Smooth muscle cell (in vitro differentiated cells): ENCODE data around the gene GTF2IRD1. TPM values are rescaled to one million over a fixed set of nuclear protein-coding genes. Genes with fewer than 3 reads are reported as not detected.

Experiments
- DNase-seq: peaks from one replicate; lab custom pipeline; 2025; ENCODE audit not compliant: unreplicated experiment; lab: John Stamatoyannopoulos, UW
- H2AFZ ChIP-seq: fragments of 200-600 bp; sonication (generic); 2 replicates; pipeline ENCODE4 v1.6.0; 2016; ENCODE audit warnings: antibody characterized with exemption, low read depth, mild to moderate bottlenecking
- H3F3A ChIP-seq: fragments of 200-600 bp; sonication (generic); 2 replicates; pipeline ENCODE4 v1.6.0; 2017; ENCODE audit warnings: antibody characterized with exemption, low read depth
- H3K27ac ChIP-seq: fragments of 200-600 bp; sonication (generic); 2 replicates; pipeline ENCODE4 v1.5.1; 2016; ENCODE audit warnings: low read depth, mild to moderate bottlenecking
- H3K27me3 ChIP-seq: fragments of 200-600 bp; sonication (generic); 2 replicates; pipeline ENCODE4 v1.6.1; 2016; ENCODE audit warnings: low read depth, mild to moderate bottlenecking
- H3K36me3 ChIP-seq: fragments of 200-600 bp; sonication (generic); 2 replicates; pipeline ENCODE4 v1.5.1; 2016; ENCODE audit warnings: low read depth
- H3K4me1 ChIP-seq: fragments of 200-600 bp; sonication (generic); 2 replicates; pipeline ENCODE4 v1.5.1; 2016; ENCODE audit warnings: low read depth
- H3K4me2 ChIP-seq: fragments of 200-600 bp; sonication (generic); 2 replicates; pipeline ENCODE4 v1.6.0; 2016; ENCODE audit warnings: mild to moderate bottlenecking
- H3K4me3 ChIP-seq: fragments of 200-600 bp; sonication (generic); 2 replicates; pipeline ENCODE4 v1.5.1; 2016; ENCODE audit warnings: mild to moderate bottlenecking
- H3K79me2 ChIP-seq: fragments of 200-600 bp; sonication (generic); 2 replicates; pipeline ENCODE4 v1.6.0; 2016; ENCODE audit warnings: low read depth, mild to moderate bottlenecking
- H3K9ac ChIP-seq: fragments of 200-600 bp; sonication (generic); 2 replicates; pipeline ENCODE4 v1.6.0; 2016; ENCODE audit warnings: low read depth
- H3K9me3 ChIP-seq: fragments of 200-600 bp; sonication (generic); replicated peaks from 2 replicates; pipeline ENCODE4 v1.5.1; 2016; ENCODE audit warnings: low read depth
- H4K20me1 ChIP-seq: fragments of 200-600 bp; sonication (generic); 2 replicates; pipeline ENCODE4 v1.6.0; 2016; ENCODE audit warnings: low read depth
- CTCF ChIP-seq: fragments of 200-600 bp; sonication (generic); IDR thresholded peaks from 2 replicates; pipeline ENCODE4 v1.5.1; 2017; ENCODE audit warnings: borderline replicate concordance, mild to moderate bottlenecking, antibody characterized with exemption; ENCODE audit not compliant: insufficient read depth, poor library complexity, severe bottlenecking
- WGBS: methylation state at CpG from one replicate; pipeline ENCODE4 v1.1.7; 2016; ENCODE audit warnings: low lambda C conversion rate; 5-methylcytosine and 5-hydroxymethylcytosine counted together
- polyA plus RNA-seq: library from polyadenylated mRNA; unstranded; fragments of >200 nt; fragmentation: Nextera tagmentation; extraction: Ambion mirVana; gene quantifications from 2 replicates; pipeline ENCODE4 v1.2.1, GENCODE V29; 2016
- total RNA-seq: library from RNA; depleted of rRNA; stranded (reverse); fragments of >200 nt; gene quantifications from 2 replicates; pipeline ENCODE4 v1.2.3, GENCODE V29; 2014

The GTF2IRD1 gene
- total and polyA plus RNA-seq, 2 experiments from 2014 or later = 20.0 to 41.5 TPM

DNA sequence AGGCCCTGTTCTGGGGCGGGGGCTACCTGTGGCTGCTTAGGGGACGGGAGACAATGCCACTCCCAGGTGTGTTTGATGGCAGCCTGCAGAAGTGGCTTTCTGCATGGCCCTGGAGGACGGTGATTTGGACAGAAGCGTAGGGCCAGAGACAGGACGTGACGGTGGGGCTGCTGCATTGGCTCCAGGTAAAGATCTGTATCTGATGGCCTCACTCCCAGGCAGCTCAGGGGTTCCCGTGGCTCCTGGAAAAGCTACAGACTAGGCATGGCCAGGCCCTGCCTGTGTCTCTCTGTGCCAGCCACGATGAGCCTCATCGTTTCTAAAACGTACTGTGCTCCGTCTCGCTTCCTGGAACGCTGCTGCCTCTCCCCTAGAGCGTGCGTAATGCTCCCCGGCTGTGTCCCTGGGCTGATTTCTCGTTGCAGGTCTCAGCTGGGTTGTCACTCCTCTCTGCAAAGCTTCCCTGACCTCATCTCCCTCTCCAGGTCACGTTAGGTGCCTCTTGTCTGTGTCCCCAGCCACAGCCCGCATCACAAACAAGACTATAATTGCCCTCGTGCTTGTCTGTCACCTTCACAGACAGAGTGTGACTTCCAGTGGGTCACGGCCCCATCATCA lies 12.6 kb downstream of the GTF2IRD1 start:
- Histone ChIP-seq H3K79me2 (peaks cover 94% of the 10 kb centered on the region), H3K9me3 (no peaks in the 10 kb centered on the region), H3K36me3 (no peaks in the 10 kb centered on the region), H3K27ac (no peak overlapping the region), H3K9ac (no peak overlapping the region), H3K27me3 (no peaks in the 10 kb centered on the region), H3K4me1 (no peaks in the 10 kb centered on the region), H3K4me2 (no peak overlapping the region), H4K20me1 (peaks cover 100% of the 10 kb centered on the region), H3F3A (no peaks in the 10 kb centered on the region), H2AFZ (no peak overlapping the region), H3K4me3 (no peak overlapping the region)
- TF ChIP-seq CTCF = no peak
- no peak for DNase-seq
- WGBS = 81% methylated on average over 21 of the region's 21 CpGs

DNA sequence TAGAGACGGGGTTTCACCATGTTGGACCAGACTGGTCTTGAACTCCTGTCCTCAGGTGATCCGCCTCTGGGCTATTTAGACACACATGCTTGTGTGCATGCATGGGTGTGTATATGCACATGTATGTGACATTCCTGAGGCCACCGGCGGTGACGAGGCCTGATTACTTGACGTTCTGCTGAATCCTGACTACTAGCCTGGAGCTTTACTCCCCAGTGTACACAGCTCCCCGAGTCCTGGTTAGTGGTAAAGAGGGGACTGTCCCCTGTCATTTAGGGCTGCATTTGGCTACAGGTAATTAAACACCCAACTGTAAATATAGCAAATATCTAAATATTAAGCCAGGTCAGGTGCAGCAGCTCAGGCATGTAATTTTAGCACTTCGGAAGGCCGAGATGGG lies 14.2 kb downstream of the GTF2IRD1 start:
- Histone ChIP-seq H3K36me3 (no peaks in the 10 kb centered on the region), H3K79me2 (peaks cover 86% of the 10 kb centered on the region), H3K4me2 (no peak overlapping the region), H2AFZ (no peak overlapping the region), H3K27me3 (no peaks in the 10 kb centered on the region), H3K27ac (no peak overlapping the region), H3K9ac (no peak overlapping the region), H3K4me1 (no peaks in the 10 kb centered on the region), H3F3A (no peaks in the 10 kb centered on the region), H3K4me3 (no peak overlapping the region), H3K9me3 (no peaks in the 10 kb centered on the region), H4K20me1 (peaks cover 100% of the 10 kb centered on the region)
- 79% methylated on average over 9 of the region's 9 CpGs for WGBS
- no peak for DNase-seq
- TF ChIP-seq CTCF = no peak

DNA sequence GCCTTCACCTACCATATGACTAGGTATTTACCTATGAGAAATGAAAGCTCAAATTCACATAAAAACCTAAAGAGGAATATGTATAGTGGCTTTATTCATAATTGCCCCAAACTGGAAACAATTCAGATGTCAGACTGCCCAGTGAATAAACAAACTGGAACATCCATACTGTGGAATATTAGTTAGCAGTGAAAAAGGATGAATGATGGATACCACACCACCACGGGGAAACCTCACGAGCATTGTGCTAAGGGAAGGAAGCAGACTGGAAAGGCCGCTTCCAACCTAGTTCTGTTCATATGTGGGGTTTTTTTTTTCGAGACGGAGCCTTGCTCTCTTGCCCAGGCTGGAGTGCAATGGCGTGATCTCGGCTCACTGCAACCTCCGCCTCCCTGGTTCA lies 16.8 kb downstream of the GTF2IRD1 start:
- Histone ChIP-seq H3K4me1 (no peaks in the 10 kb centered on the region), H3K79me2 (peaks cover 84% of the 10 kb centered on the region), H3K4me3 (no peak overlapping the region), H3K4me2 (no peak overlapping the region), H3F3A (no peaks in the 10 kb centered on the region), H2AFZ (no peak overlapping the region), H3K9me3 (no peaks in the 10 kb centered on the region), H3K9ac (no peak overlapping the region), H3K27ac (no peak overlapping the region), H4K20me1 (peaks cover 99% of the 10 kb centered on the region), H3K36me3 (no peaks in the 10 kb centered on the region), H3K27me3 (no peaks in the 10 kb centered on the region)
- 95% methylated on average over 8 of the region's 8 CpGs for WGBS
- DNase-seq = no peak
- TF ChIP-seq CTCF = no peak

GRCh38 chr7:74473116-74473515 lies 19.4 kb downstream of the GTF2IRD1 start:
- H3K9me3 ChIP-seq = no peaks in the 10 kb centered on the region
- H3K4me1 ChIP-seq = peaks cover 9% of the 10 kb centered on the region
- 96% methylated on average over 5 of the region's 5 CpGs for WGBS
- no peak overlapping the region for H3K4me3 ChIP-seq
- DNase-seq = no peak
- H3K36me3 ChIP-seq = no peaks in the 10 kb centered on the region
- no peak overlapping the region for H2AFZ ChIP-seq
- no peaks in the 10 kb centered on the region for H3F3A ChIP-seq
- H3K9ac ChIP-seq = no peak overlapping the region
- H3K79me2 ChIP-seq = peaks cover 67% of the 10 kb centered on the region
- H3K27me3 ChIP-seq = no peaks in the 10 kb centered on the region
- peaks cover 99% of the 10 kb centered on the region for H4K20me1 ChIP-seq
- TF ChIP-seq CTCF = no peak
- H3K27ac ChIP-seq = no peak overlapping the region
- H3K4me2 ChIP-seq = no peak overlapping the region
